Endothelial cell of umbilical vein (primary cell): Measurements from ENCODE around the gene FIG4.

Source experiments
- EZH2 ChIP-seq: IDR thresholded peaks from 2 replicates; pipeline ENCODE4 v1.6.1; 2012; ENCODE audit warnings: borderline replicate concordance, low read depth, mild to moderate bottlenecking, moderate library complexity, low read length, inconsistent platforms; ENCODE audit not compliant: severe bottlenecking
- FOS ChIP-seq: IDR thresholded peaks from 2 replicates; pipeline ENCODE4 v1.6.1; 2011; ENCODE audit warnings: mild to moderate bottlenecking, low read length, moderate library complexity, borderline replicate concordance; ENCODE audit not compliant: insufficient read depth
- JUN ChIP-seq: IDR thresholded peaks from 2 replicates; pipeline ENCODE4 v1.6.1; 2011; ENCODE audit warnings: borderline replicate concordance, low read depth; ENCODE audit not compliant: insufficient read length, insufficient read depth
- TF ChIP-seq, protein P1 (sequence below), 2 donors: IDR thresholded peaks; 1 replicate in 1 of 2; 2 replicates in 1 of 2; pipeline ENCODE4 v1.5.1; 2011; ENCODE audit warnings: low read length in 2 of 2, mild to moderate bottlenecking in 2 of 2, moderate library complexity in 2 of 2, control low read depth in 1 of 2, inconsistent platforms in 1 of 2, low read depth in 1 of 2; ENCODE audit not compliant: insufficient read depth in 1 of 2; ENCODE audit errors: extremely low read depth in 1 of 2

DNA sequence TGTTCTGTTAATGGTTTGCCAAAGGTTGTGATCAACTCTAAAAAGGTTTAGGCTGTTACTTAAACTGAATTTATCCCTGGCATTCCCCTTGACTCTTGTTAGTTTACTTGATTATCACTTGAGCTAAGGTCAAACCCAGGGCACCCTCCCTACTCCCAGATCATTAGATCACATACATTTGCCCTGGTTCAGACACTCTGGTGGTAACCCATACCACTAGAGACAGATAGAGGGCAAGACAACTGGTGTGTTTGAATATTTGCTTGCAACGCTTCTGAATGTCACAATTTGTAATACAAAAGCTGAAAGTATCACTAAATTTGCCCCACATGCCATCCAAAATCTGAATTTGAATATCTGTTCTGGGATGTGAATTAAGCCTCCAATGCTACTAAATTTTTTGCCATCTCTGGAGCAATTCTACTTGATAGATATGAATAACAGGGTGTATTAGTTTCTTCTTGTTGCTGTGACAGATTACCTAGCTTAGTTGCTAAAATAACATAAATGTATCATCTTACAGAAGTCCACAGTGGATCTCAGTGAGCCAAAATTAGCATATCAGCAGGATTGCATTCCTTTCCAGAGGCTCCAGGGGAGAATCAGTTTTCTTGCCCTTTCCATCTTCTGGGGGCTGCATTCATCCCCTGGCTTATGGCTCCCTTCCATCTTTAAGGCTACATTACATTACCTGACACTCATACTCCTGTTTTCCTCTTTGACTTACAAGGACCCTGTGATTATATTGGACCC, 45.4 kb downstream of the FIG4 start:
- TF ChIP-seq, protein P1, sequence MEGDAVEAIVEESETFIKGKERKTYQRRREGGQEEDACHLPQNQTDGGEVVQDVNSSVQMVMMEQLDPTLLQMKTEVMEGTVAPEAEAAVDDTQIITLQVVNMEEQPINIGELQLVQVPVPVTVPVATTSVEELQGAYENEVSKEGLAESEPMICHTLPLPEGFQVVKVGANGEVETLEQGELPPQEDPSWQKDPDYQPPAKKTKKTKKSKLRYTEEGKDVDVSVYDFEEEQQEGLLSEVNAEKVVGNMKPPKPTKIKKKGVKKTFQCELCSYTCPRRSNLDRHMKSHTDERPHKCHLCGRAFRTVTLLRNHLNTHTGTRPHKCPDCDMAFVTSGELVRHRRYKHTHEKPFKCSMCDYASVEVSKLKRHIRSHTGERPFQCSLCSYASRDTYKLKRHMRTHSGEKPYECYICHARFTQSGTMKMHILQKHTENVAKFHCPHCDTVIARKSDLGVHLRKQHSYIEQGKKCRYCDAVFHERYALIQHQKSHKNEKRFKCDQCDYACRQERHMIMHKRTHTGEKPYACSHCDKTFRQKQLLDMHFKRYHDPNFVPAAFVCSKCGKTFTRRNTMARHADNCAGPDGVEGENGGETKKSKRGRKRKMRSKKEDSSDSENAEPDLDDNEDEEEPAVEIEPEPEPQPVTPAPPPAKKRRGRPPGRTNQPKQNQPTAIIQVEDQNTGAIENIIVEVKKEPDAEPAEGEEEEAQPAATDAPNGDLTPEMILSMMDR (IDR thresholded peaks at IDR 0.05; ENCODE audit: extremely low read depth in 1 of 2, insufficient read depth in 1 of 2, low read depth in 1 of 2, low read length in 2 of 2), result no peak
- no peak for TF ChIP-seq JUN
- TF ChIP-seq EZH2, result no peak
- TF ChIP-seq FOS, result no peak
